Suppressor macrophage treated with lipopolysaccharide for 1 hour (primary cell): ENCODE results near the gene RNASET2.
"Not testable (repeated sequence)": the region's sequence is repeated elsewhere in the genome, so short reads cannot be mapped to it uniquely, and the experiment has no call there.

Experiments used
- DNase-seq, 3 donors: peaks; one replicate each; pipeline ENCODE4 v3.0.0-alpha.2; 2020 to 2022

The RNASET2 gene

GRCh38 chr6:166900956-166901607 is 55.3 kb downstream of the RNASET2 start:
- no peak for DNase-seq

GRCh38 chr6:166900130-166900708 is 56.1 kb downstream of the RNASET2 start:
- no peak for DNase-seq

GRCh38 chr6:166898910-166899309 is 57.4 kb downstream of the RNASET2 start:
- DNase-seq: no peak

GRCh38 chr6:166894614-166895013 is 61.7 kb downstream of the RNASET2 start:
- DNase-seq: not testable (repeated sequence)

GRCh38 chr6:166892472-166892871 is 63.9 kb downstream of the RNASET2 start:
- not testable (repeated sequence) for DNase-seq

- not testable (repeated sequence) for DNase-seq
These were observed 69.6 kb downstream of the RNASET2 start for GRCh38 chr6:166886773-166887172.

- DNase-seq: not testable (repeated sequence)
These were observed 71.4 kb downstream of the RNASET2 start for GRCh38 chr6:166884958-166885357.

- DNase-seq: no peak
These were observed 76.8 kb downstream of the RNASET2 start for GRCh38 chr6:166879594-166879993.
